NCI-H1436 (cell line): ENCODE data around the gene ELMO1.
A peak's percentile ranks its signal among the peaks of the same experiment; 100 is the strongest.

Experiments
- DNase-seq: peaks from one replicate; lab custom pipeline; 2025; lab: John Stamatoyannopoulos, UW

The ELMO1 gene

GRCh38 chr7:37096341-37096740, 352.3 kb downstream of the ELMO1 start:
- DNase-seq: no peak

GRCh38 chr7:37095122-37095521, 353.5 kb downstream of the ELMO1 start:
- DNase-seq: no peak

- no peak for DNase-seq
These were observed 355.4 kb downstream of the ELMO1 start for GRCh38 chr7:37093257-37093656.

GRCh38 chr7:37092548-37092947, 356.1 kb downstream of the ELMO1 start:
- no peak for DNase-seq

GRCh38 chr7:37089972-37090371, 358.7 kb downstream of the ELMO1 start:
- DNase-seq: no peak

- DNase-seq: no peak
These were observed 363.1 kb downstream of the ELMO1 start for GRCh38 chr7:37085600-37085999.

- no peak for DNase-seq
These were observed 364.4 kb downstream of the ELMO1 start for GRCh38 chr7:37084303-37084702.

GRCh38 chr7:37083311-37084096, 365.2 kb downstream of the ELMO1 start:
- DNase-seq: no peak

- peak; percentile 60 for DNase-seq
These were observed 367.2 kb downstream of the ELMO1 start for GRCh38 chr7:37081436-37081835.

- DNase-seq: no peak
These were observed 369.2 kb downstream of the ELMO1 start for GRCh38 chr7:37079420-37079819.

- DNase-seq: no peak
These were observed 372.0 kb downstream of the ELMO1 start for GRCh38 chr7:37076668-37077067.

GRCh38 chr7:37074370-37074769, 374.3 kb downstream of the ELMO1 start:
- DNase-seq: no peak

- DNase-seq: no peak
These were observed 377.5 kb downstream of the ELMO1 start for GRCh38 chr7:37071124-37071523.

GRCh38 chr7:37070471-37070870, 378.2 kb downstream of the ELMO1 start:
- no peak for DNase-seq

GRCh38 chr7:37070031-37070430, 378.6 kb downstream of the ELMO1 start:
- no peak for DNase-seq

- no peak for DNase-seq
These were observed 379.3 kb downstream of the ELMO1 start for GRCh38 chr7:37069336-37069735.

- DNase-seq: no peak
These were observed 379.8 kb downstream of the ELMO1 start for GRCh38 chr7:37068902-37069301.

GRCh38 chr7:37068038-37068437, 380.6 kb downstream of the ELMO1 start:
- no peak for DNase-seq

- no peak for DNase-seq
These were observed 382.8 kb downstream of the ELMO1 start for GRCh38 chr7:37065779-37066271.

GRCh38 chr7:37062560-37062859, 386.2 kb downstream of the ELMO1 start:
- DNase-seq: no peak

- no peak for DNase-seq
These were observed 386.7 kb downstream of the ELMO1 start for GRCh38 chr7:37061849-37062559.

- DNase-seq: no peak
These were observed 392.3 kb downstream of the ELMO1 start for GRCh38 chr7:37056234-37056912.
